Midbrain (tissue), 1 donor: Measurements from ENCODE around the gene ZNF532.
"Not testable (repeated sequence)": the region's sequence is repeated elsewhere in the genome, so short reads cannot be mapped to it uniquely, and the experiment has no call there.

Experiments used
- DNase-seq: peaks from one replicate; lab custom pipeline; 2025; lab: John Stamatoyannopoulos, UW

Gene ZNF532, protein sequence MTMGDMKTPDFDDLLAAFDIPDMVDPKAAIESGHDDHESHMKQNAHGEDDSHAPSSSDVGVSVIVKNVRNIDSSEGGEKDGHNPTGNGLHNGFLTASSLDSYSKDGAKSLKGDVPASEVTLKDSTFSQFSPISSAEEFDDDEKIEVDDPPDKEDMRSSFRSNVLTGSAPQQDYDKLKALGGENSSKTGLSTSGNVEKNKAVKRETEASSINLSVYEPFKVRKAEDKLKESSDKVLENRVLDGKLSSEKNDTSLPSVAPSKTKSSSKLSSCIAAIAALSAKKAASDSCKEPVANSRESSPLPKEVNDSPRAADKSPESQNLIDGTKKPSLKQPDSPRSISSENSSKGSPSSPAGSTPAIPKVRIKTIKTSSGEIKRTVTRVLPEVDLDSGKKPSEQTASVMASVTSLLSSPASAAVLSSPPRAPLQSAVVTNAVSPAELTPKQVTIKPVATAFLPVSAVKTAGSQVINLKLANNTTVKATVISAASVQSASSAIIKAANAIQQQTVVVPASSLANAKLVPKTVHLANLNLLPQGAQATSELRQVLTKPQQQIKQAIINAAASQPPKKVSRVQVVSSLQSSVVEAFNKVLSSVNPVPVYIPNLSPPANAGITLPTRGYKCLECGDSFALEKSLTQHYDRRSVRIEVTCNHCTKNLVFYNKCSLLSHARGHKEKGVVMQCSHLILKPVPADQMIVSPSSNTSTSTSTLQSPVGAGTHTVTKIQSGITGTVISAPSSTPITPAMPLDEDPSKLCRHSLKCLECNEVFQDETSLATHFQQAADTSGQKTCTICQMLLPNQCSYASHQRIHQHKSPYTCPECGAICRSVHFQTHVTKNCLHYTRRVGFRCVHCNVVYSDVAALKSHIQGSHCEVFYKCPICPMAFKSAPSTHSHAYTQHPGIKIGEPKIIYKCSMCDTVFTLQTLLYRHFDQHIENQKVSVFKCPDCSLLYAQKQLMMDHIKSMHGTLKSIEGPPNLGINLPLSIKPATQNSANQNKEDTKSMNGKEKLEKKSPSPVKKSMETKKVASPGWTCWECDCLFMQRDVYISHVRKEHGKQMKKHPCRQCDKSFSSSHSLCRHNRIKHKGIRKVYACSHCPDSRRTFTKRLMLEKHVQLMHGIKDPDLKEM (N-terminal part only)

DNA sequence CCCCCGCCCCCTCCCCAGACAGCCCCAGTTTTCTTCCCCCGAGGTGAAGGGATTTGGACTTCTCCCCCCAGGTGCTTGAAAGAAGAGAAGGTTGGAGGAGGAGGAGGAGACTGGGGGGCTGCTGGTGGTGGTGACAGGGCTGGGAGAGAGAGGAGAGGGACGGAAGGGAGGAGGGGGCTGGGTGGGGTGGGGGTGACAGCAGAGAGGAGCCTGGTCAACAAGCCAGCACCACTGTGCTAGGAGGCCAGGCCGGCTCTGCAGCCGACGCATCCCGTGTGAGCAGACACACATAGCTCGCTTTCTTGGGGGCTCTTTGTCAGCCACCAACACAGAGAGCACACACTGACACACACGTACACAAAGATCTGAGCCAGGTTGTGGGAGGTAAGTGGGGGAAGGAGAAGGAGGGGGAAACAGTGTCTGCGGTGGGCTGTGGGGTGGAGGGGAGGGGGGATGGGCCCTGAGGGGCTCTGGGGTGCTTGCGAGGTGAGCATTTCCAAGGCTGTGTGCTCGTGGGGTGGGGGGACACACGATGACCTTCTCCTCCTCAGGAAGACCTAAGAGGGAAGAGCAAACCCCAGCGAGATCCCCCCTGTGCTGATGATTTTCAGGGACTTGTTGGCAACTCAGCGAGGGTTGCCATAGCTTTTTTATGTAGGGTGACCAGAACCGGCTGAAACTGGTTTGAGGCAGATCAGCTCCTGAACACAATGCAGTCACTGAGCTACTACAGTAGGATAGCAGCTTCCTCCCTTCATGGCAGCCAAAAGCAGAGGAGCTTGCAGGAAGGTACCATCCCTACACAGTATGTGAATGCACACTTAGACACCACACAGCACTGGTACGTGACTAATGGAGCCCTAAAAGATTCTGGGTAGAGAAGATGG is at the start of gene ZNF532:
ZNF532 (plus strand) TSS at position 732 of the 887 bp plus-strand sequence. CDS start 53,411 bp downstream, outside the sequence.
- peak; percentile 83 for DNase-seq

- no peak for DNase-seq
These were observed 45.6 kb upstream of the ZNF532 start for GRCh38 chr18:58819051-58819450.

- no peak for DNase-seq
These were observed 44.4 kb upstream of the ZNF532 start for GRCh38 chr18:58820251-58820650.

DNA sequence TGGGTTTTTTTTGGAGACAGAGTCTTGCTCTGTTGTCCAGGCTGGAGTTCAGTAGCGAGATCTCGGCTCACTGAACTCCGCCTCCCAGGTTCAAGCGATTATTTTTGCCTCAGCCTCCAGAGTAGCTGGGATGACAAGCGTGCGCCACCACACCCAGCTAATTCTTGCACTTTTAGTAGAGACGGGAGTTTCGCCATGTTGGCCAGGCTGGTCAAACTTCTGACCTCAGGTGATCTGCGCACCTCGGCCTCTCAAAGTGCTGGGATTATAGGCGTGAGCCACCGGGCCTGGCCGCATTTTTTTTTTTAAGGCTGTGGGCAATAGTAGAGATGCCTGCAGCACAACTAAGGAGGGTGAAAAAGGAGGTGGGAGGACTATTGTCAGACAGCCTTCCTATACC is 41.7 kb upstream of the ZNF532 start:
- no peak for DNase-seq

DNA sequence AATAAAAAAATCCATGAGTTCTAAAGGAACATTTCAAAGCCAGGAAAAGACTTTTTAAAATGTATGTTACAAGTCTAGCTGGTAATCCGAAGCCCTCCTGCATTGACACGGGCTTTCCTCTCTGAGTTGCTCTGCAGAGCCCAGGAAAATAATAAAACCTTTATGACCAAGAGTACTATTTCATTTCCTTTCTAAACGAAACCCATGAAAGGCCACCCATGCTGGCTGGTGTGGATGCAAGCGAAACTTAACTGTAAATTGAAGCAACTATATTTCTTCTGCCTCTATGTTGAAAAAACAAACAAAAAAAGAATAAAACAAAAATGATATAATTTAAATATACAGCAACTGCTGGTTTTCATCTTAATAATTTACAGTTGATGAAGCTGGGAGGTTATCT is 41.3 kb upstream of the ZNF532 start:
- no peak for DNase-seq

DNA sequence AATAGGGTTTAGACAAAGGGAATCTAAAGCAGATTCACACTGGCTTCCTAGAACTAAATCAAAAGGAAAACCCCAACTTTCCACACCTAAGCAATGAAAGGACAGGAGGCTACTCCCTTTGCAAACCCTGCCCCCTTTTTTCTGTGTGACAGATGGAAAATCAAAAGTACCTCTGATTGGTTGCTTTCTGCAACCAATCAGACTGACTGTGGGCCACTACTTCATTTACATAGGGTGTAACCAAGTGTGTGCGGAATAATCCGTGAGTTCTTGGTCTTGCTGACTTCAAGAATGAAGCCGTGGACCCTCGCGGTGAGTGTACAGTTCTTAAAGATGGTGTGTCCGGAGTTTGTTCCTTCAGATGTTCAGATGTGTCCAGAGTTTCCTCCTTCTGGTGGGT is 37.8 kb upstream of the ZNF532 start:
- not testable (repeated sequence) for DNase-seq

DNA sequence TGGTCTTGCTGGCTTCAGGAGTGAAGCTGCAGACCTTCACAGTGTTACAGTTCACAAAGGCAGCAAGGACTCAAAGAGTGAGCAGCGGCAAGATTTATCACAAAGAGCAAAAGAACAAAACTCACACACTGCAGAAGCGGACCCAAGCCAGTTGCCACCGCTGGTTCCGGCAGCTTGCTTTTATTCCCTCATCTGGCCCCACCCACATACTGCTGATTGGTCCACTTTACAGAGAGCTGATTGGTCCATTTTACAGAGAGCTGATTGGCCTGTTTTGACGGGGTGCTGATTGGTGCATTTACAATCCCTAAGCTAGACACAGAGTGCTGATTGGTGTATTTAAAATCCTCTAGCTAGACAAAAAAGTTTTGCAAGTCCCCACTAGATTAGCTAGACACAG is 37.2 kb upstream of the ZNF532 start:
- DNase-seq = no peak

- DNase-seq = no peak
These were observed 36.8 kb upstream of the ZNF532 start for GRCh38 chr18:58827886-58828285.

- no peak for DNase-seq
These were observed 36.1 kb upstream of the ZNF532 start for GRCh38 chr18:58828399-58829121.

- DNase-seq = no peak
These were observed 35.4 kb upstream of the ZNF532 start for GRCh38 chr18:58829263-58829662.

DNA sequence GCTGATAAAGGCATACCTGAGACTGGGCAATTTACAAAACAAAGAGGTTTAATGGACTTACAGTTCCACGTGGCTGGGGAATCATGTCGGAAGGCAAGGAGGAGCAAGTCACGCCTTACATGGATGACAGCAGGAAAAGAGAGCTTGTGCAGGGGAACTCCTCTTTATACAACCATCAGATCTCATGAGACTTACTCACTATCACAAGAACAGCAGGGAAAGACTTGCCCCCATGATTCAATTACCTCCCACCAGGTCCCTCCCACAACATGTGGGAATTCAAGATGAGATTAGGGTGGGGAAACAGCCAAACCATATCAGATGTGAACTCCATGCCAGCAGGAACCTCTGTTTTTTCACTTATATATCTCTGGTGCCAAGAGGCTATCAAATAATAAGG is 34.8 kb upstream of the ZNF532 start:
- DNase-seq = not testable (repeated sequence)

DNA sequence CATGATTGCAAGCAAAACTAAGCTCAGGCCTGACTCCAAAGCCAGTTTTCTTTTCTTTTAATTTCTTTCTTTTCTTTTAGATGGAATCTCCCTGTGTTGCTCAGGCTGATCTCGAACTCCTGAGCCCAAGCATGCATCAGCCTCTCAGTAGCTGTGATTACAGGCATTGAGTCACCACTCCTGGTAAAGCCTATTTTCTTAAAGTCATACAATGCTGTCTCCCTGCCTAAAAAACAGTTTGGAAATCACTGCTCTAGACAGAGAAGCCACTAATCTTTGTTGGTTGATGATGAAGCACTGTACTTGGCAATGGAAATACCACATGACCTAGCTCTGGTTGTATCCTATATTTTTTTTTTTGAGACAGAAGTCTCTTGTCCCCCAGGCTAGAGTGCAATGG is 33.1 kb upstream of the ZNF532 start:
- no peak for DNase-seq

DNA sequence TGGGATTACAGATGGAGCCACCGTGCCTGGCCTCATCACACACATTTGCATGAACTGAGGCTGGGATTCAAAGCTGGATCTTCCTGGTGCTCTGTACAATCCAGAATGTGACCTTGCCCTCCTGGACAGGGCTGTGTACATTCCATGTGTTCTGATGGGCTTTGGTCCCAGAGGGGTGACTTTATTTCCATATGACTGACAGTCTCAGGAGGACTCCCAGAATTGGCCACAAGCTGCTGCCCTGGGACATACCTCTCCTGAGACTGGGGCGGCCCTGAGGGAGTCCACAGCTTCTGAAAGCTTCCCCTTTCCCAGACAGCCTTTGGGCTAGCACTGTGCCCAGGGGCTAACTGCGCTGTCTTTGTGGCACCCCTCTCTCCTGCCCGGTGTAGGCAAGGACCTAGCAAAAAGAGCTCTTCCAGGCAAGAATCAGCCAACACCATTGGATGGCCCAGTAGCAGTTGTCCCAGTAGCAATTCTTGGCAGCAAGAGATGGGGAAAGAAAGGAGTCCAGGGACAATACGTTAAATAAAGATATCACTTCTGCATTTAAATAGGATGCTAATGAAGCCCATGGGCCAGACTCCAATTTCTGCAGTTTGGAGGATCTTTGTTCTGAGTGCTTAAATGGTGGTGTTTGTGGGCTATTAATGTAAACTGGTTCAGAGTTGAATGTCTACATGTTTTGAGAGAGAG is 26.4 kb upstream of the ZNF532 start:
- DNase-seq = peak; percentile 53

GRCh38 chr18:58838946-58839345 is 25.7 kb upstream of the ZNF532 start:
- no peak for DNase-seq

DNA sequence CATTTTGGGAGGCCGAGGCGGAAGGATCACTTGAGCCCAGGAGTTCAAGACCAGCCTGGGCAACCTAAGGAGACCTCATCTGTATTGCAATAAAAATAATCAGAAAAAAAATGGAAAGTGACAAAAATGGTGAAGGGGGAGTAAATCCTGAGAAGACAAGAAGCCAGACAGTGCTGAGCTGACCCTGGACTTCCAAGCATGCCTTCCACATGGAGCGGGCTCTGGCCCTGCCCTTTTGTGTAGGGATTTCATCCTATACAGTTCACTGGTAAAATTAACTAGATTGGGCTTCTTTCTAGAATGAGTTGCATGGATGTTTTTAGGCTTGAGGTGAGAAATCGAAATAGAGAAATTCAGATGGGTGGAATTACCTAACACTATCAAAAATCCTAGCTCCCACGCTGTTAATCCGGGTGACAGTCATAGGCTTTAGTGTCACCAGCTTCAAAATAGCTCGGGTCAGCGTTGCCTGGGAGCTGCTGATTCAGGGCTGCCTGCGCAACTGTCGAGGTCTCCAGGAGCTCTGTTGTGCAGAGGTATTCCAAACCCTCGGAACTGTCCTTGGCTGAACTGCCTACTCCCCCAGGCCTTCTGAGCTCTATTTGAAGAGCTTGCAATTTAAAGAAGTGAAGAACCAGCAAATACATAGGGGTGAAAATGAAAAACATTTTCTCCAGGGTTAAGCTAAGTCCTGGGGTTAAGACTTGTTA is 21.5 kb upstream of the ZNF532 start:
- DNase-seq = peak; percentile 53

DNA sequence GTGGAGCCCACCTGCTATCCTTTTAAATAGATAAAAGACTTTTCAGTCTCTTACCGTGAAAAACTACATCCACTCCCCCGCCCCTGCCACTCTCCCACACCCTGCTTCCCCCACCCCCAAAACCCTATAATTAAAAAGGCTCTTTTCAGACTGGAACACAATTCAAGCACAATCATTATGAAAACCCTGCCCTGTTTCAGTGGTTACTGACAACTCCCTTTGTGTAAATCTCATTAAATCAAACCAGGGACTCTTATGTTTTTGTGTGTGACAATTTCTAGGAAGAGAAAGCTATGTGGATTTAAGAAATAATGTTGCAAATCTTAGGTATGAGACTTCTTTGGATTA is 21.0 kb upstream of the ZNF532 start:
- DNase-seq = no peak

DNA sequence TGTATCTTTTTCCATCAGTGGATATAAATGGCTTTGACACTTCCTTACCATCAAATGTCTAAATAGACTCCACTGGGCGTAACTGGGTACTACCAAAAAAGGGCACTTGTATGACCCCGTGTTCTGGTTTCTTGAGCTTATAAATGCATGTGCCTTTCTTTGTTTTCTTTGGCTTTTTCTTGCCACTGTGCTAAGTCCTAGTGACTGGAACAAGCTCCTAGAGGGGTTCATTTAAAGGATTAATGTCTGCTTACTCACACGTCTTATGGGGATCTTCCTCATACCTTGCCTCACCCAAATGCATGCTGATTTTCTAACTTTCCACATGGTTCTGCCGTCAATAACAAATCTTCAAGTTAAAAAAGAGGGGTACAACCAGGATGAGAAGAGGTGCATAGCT is 19.8 kb upstream of the ZNF532 start:
- no peak for DNase-seq

- no peak for DNase-seq
These were observed 18.6 kb upstream of the ZNF532 start for GRCh38 chr18:58845928-58846724.
